Left cardiac atrium (tissue), 4 donors: Measurements from ENCODE around the gene HSD17B12. TPM values are rescaled to one million over a fixed set of nuclear protein-coding genes. Genes with fewer than 3 reads are reported as not detected.

ENCODE experiments used
- ATAC-seq, 2 donors: fragments of 200-7000 bp; cut with Tn5 transposase; one replicate each; pipeline ENCODE4 v1.9.1; 2020; ENCODE audit warnings: mild to moderate bottlenecking in 2 of 2, moderate library complexity in 2 of 2
- DNase-seq: peaks from one replicate; pipeline ENCODE4 v3.0.0-alpha.2; 2020
- intact Hi-C, 2 donors: fragments of 100-400 bp; cut with DNase I; formaldehyde crosslinking; loops; one replicate each; pipeline versions ENCODE4 v1.14.1 to v1.15.1; 2022 to 2023
- total RNA-seq, 2 donors: library from RNA; stranded (reverse); fragmentation: NEBNext Ultra II Directional; extraction: Animal tissue kit (Norgen Biotek cat#: 25700); gene quantifications; one replicate each; pipeline ENCODE4 v1.2.1, GENCODE V29; 2021
- donor health status: DM: no; HTN: yes; CAD: no.
- donor health status: DM: no; HTN: yes; CAD: no; lungs with severe emphysema.
- donor health status: DM: yes; HTN: yes; CAD: no.
- donor health status: Dilated cardiomyopathy.

HSD17B12 gene
- total RNA-seq, 2 donors from 2014 or later = 119 to 155 TPM

DNA sequence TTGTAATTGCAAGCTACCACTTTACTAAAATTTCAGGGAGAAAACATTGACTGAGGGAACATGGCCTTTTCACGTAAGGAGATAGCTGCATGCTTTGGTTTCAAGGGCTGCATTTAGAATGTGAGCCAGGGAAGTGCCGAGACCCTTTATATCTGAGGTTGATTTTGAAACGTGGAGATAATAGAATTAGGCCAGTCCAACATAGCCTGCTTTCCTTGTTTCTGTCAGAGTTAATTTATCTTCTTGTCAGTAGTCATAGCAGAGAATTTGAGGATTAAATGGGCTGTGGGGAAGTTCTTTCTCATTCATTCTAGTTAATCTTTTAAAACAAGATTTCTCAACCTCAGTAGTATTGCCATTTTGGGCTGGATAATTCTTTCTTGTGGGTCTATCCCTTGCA lies 212.3 kb downstream of the HSD17B12 start:
- intact Hi-C loops = no loop called here
- DNase-seq (no peak), ATAC-seq (no peak)

DNA sequence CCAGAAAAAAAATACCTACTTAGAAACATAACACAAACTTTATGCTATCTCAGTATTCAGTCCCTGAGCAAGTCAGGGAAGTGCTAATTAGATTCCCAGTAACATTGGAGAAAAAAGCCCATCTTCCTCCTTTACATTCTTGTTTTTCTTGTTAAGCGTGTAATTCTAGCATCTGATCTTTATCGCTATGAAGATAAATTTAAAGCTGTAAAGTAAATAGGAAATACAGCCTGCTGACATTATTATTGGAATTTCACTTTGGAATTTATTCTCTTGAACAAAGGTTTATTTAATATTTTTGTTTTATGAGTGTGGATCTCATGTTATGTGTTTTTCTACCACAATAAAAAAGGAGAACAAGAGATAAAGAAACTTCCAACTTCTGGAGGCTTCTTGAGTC lies 214.0 kb downstream of the HSD17B12 start:
- ATAC-seq (no peak), DNase-seq (no peak)
- intact Hi-C loops = no loop called here

DNA sequence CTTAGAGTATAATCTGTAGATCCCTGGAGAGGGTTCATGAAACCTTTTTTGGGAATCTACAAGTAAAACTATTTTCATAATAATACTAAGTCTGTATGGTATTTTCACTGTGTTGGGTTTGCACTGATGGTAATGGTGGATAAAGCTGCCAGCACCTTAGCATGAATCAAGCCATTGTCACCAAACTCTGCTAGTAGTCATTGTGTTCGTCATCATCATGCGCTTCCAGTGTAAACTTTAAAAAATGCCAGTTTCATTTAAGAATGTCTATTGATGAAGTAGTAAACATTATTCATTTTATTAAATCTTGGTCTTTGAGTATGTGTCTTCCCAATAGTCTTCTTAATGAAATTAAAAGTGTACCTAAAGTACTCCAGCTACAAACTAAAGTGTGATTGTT lies 215.1 kb downstream of the HSD17B12 start:
- intact Hi-C loops = no loop called here
- DNase-seq (no peak), ATAC-seq (no peak)

DNA sequence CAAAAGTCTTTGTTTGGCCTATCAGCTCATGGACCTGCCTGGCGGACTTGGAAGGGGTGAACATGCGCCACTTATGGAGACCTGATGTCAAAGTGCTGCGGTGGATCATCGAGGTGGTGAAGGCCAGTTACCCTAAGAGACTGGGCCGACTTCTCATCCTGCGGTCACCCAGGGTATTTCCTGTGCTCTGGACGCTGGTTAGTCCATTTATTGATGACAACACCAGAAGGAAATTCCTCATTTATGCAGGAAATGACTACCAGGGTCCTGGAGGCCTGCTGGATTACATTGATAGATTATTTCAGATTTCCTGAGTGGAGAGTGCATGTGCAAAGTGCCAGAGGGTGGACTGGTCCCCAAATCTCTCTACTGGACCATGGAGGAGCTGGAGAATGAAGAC lies 218.0 kb downstream of the HSD17B12 start:
- ATAC-seq = no peak
- intact Hi-C loops = no loop called here
- DNase-seq = no peak

DNA sequence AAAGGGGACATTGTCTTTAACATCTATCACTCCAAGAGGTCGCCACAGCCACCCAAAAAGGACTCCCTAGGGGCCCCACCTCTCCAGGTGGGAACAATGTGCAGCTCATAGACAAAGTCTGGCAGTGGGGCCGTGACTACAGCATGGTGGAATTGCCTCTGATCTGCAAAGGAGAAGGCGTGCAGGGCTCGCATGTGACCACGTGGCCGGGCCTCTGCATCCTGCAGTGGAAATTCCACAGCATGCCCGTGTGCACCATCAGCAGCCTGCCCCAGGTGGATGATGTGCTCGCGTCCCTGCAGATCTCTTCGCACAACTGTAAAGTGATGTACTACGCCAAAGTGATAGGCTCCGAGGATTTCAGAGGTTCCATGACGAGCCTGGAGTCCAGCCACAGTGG lies 218.6 kb downstream of the HSD17B12 start:
- no peak for ATAC-seq
- intact Hi-C loops = no loop called here
- DNase-seq = no peak

DNA sequence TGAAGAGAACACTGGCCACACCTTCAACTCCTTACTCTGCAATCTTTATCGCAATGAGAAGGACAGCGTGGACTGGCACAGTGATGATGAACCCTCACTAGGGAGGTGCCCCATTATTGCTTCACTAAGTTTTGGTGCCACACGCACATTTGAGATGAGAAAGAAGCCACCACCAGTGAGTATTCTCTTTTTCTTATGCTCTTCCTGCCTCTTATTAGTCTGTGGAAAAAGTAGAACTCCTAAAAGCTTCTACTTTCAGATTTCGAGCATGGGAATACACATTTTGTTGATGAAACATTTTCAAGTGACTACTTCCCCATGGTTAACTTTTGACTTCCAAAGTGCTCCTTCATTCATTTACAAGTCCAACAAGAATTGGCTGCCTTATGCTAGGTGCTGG lies 221.0 kb downstream of the HSD17B12 start:
- DNase-seq (no peak), ATAC-seq (no peak)
- intact Hi-C loops = no loop called here

DNA sequence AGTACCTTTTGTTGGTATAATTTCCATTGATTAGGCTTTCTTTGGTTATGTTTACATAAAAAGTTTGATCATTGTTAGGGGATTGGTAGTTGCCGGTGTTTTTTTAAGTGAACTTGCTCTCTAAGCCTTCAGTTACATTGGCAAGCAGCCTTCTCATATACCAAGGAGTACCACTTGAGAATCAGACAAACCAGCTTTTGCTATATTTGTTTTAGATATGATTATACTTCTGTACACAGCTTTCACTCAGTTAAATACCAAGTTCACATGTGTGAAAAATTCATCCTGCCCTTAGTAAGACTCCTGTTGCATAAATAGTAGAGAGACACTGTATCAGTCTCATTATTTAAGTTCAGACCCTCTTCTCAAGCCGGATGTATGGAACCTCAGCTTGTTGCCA lies 222.5 kb downstream of the HSD17B12 start:
- intact Hi-C loops = no loop called here
- no peak for DNase-seq
- no peak for ATAC-seq

DNA sequence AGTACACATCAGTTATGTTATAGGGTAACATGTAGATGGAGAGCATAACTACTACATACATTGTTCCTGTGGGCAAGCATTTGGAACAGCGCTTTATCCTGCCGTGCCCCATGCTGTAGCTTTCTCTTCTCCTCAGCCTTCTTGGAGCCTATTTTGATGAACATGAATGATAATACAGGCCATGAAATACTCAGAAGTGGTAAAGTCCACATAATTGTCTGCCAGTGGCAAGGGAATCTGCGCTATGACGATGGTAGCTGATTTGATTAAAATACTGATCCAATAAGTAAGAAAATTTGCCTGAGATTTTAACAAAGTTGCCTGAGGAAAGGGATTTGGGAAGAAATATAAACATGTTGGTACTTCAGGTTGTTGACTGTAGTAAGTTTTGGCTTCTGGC lies 223.4 kb downstream of the HSD17B12 start:
- intact Hi-C loops = no loop called here
- ATAC-seq (no peak), DNase-seq (no peak)

DNA sequence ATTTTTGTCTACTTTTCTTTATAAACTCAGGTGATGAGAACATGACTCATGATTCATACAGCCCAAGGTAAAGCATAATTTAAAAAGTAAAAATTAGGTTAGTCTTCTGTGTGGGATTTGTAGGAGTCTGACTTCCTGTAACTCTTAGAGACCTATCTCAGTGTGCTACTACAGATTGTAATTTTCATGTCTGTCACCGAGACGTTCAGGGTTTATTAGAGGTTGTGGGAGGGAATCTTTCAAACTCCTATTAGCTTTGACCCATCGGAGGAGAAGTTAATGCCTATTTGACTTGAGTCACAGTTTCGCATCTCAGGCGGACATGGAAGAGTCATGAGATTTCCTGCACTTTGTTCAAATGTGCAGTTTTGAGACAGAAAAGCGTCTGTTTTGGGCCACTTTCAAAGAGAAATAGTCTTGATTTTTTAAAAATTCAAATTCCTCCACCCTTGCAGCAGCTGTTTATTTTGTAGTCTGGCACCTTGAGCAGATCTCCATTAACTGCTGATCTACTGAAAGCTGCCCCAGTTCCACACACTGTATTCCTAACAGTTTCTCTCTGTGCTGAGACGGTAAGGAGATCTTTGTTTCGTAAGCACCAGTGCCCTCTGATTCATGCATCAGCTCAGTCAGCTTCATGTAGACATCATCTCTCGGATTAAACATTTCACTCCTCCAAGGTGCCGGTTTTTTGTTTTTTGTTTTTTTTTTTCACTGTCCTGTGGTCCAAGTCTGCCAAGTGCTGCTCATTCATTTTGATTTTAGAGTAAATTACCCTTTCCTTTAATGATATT lies 224.4 kb downstream of the HSD17B12 start:
- intact Hi-C loops = no loop called here
- no peak for DNase-seq
- ATAC-seq = peak; percentile 71 to 89

DNA sequence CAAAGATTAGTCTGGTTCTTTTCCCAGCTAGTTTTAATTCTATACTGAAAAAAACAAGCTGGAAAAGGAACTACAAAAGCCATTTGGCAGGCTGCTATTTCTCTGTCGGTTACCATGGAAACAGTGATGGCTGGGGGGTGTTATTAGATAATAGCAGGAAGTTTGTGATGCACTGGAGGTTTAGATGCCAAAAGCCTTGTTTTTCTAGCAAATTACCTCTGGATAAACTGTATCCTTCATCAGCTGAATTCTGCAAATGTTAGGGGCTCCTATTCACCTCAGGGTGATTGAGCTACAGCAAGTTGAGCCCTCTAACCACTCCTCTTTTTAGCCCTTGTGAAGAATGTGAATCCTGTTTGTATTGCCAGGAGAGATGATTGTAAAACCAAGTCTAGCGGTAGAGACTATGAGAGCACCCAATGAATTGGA lies 225.3 kb downstream of the HSD17B12 start:
- peak; percentile 48 to 57 for ATAC-seq
- intact Hi-C loops = no loop called here
- peak; percentile 53 for DNase-seq

Other genes with a start within 250 kb of the HSD17B12 start
- 10 to 100 TPM; 13.8 to 20.1 TPM for gene ALKBH3, start 200.1 kb downstream of the HSD17B12 start, total RNA-seq